SU-DHL-6 (cell line): ENCODE data around the gene CORO6.

Source experiments
- CTCF ChIP-seq: fragments of 200-600 bp; sonication (generic); IDR thresholded peaks from one replicate; pipeline ENCODE4 v1.5.1; 2017; ENCODE audit warnings: antibody characterized with exemption, mild to moderate bottlenecking, low read length, moderate library complexity; ENCODE audit not compliant: insufficient read depth, poor library complexity, severe bottlenecking
- EZH2phosphoT487 ChIP-seq: fragments of 200-600 bp; sonication (generic), shearing (Covaris generic); conservative IDR thresholded peaks from 2 replicates; pipeline ENCODE4 v1.6.1; 2018; ENCODE audit warnings: mild to moderate bottlenecking, antibody characterized with exemption, low read length, moderate library complexity, mixed read lengths

DNA sequence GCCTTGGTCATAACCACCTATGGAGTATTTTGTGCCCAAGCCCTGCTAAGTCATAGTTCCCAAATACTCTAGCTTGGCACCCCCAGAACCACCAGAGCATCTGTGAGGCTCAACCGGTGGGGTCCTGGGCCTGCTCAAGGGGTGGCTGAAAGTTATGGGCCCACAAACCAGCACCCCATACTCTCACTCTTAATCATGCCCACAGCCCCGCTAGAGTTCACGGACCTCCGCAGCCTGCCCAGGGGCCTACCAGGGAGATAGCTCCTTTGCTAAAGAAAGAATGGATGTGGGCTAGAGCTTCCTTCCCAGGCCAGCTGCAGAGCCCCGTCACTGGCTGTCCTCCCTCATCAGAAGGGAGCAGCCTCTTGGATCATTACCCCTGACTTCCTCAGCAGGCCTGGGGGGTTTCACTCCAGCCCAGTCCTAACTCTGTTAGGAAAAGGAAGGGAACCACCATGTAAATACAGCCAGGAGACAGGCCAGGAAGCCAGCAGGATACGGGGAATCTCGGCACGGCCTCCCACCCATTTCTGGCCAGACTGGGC lies 34.6 kb downstream of the CORO6 start:
- no peak for TF ChIP-seq EZH2phosphoT487
- TF ChIP-seq CTCF, result no peak
